GM19395 (cell line): ENCODE measurements around the gene PI16.
"Not testable (repeated sequence)": the region's sequence is repeated elsewhere in the genome, so short reads cannot be mapped to it uniquely, and the experiment has no call there.

Source experiments
- ATAC-seq: cut with Tn5 transposase; IDR thresholded peaks from one replicate; pipeline ENCODE4 v1.9.1; 2021; ENCODE audit warnings: mild to moderate bottlenecking, moderate library complexity; ENCODE audit not compliant: unreplicated experiment

The PI16 gene

GRCh38 chr6:36971921-36972673 is 17.6 kb downstream of the PI16 start:
- no peak for ATAC-seq

- no peak for ATAC-seq
These were observed 18.7 kb downstream of the PI16 start for GRCh38 chr6:36973190-36973589.

GRCh38 chr6:36973647-36974046 is 19.1 kb downstream of the PI16 start:
- no peak for ATAC-seq

GRCh38 chr6:36975231-36976006 is 20.9 kb downstream of the PI16 start:
- no peak for ATAC-seq

- ATAC-seq = no peak
These were observed 21.4 kb downstream of the PI16 start for GRCh38 chr6:36976007-36976264.

- ATAC-seq = no peak
These were observed 22.0 kb downstream of the PI16 start for GRCh38 chr6:36976509-36976908.

- ATAC-seq = no peak
These were observed 22.4 kb downstream of the PI16 start for GRCh38 chr6:36976931-36977330.

GRCh38 chr6:36977470-36977941 is 23.0 kb downstream of the PI16 start:
- no peak for ATAC-seq

GRCh38 chr6:36978421-36979346 is 24.1 kb downstream of the PI16 start:
- ATAC-seq = no peak

- no peak for ATAC-seq
These were observed 24.8 kb downstream of the PI16 start for GRCh38 chr6:36979347-36979742.

- ATAC-seq = no peak
These were observed 25.6 kb downstream of the PI16 start for GRCh38 chr6:36980129-36980528.

- no peak for ATAC-seq
These were observed 26.5 kb downstream of the PI16 start for GRCh38 chr6:36980876-36981619.

- no peak for ATAC-seq
These were observed 29.0 kb downstream of the PI16 start for GRCh38 chr6:36983538-36983937.

GRCh38 chr6:36984581-36985416 is 30.3 kb downstream of the PI16 start:
- ATAC-seq = no peak

- ATAC-seq = no peak
These were observed 30.9 kb downstream of the PI16 start for GRCh38 chr6:36985417-36985807.

GRCh38 chr6:36985808-36986703 is 31.5 kb downstream of the PI16 start, which contains the start of gene MTCH1:
Gene MTCH1 (minus strand): TSS chr6:36986196. CDS start chr6:36986173, 23 bp downstream.
- peak; percentile 77 for ATAC-seq

GRCh38 chr6:36986704-36987047 is 32.1 kb downstream of the PI16 start:
- peak; percentile 13 for ATAC-seq

GRCh38 chr6:36989264-36989663 is 34.7 kb downstream of the PI16 start:
- ATAC-seq = no peak

GRCh38 chr6:36990401-36990800 is 35.9 kb downstream of the PI16 start:
- not testable (repeated sequence) for ATAC-seq
